CD14-positive monocyte (primary cell): ENCODE results near the gene PLET1. TPM values are rescaled to one million over a fixed set of nuclear protein-coding genes. Genes with fewer than 3 reads are reported as not detected.

Source experiments
- DNase-seq, 3 donors: peaks; one replicate each; pipeline ENCODE4 v3.0.0-alpha.2; 2011 to 2022
- H2AFZ ChIP-seq: 2 replicates; pipeline ENCODE4 v1.6.0; 2012; ENCODE audit warnings: mild to moderate bottlenecking, low read depth, low read length, inconsistent platforms; ENCODE audit not compliant: insufficient read depth, poor library complexity, severe bottlenecking
- H3K27ac ChIP-seq, 2 donors: 1 replicate in 1 of 2; 2 replicates in 1 of 2; pipeline ENCODE4 v1.5.1; 2012 to 2013; ENCODE audit warnings: low read length in 2 of 2, control low read depth in 1 of 2, inconsistent platforms in 1 of 2, low read depth in 1 of 2, mild to moderate bottlenecking in 1 of 2
- H3K27me3 ChIP-seq, 2 donors: one replicate each; pipeline versions ENCODE4 v1.6.0 to v1.6.1; 2011 to 2013; ENCODE audit warnings: low read length in 2 of 2; ENCODE audit not compliant: control insufficient read depth in 2 of 2, insufficient read depth in 2 of 2
- H3K36me3 ChIP-seq, 2 donors: replicated peaks in 1 of 2; 1 replicate in 1 of 2; 2 replicates in 1 of 2; pipeline versions ENCODE4 v1.5.1 to v1.6.1; 2012 to 2013; ENCODE audit warnings: low read length in 2 of 2, control low read depth in 1 of 2, inconsistent platforms in 1 of 2, mild to moderate bottlenecking in 1 of 2; ENCODE audit not compliant: insufficient read depth in 2 of 2, control insufficient read depth in 1 of 2
- H3K4me1 ChIP-seq, 2 donors: 1 replicate in 1 of 2; 2 replicates in 1 of 2; pipeline versions ENCODE4 v1.5.1 to v1.6.1; 2012 to 2013; ENCODE audit warnings: low read length in 2 of 2, control low read depth in 1 of 2, inconsistent platforms in 1 of 2, mild to moderate bottlenecking in 1 of 2, moderate library complexity in 1 of 2; ENCODE audit not compliant: insufficient read depth in 2 of 2, control insufficient read depth in 1 of 2
- H3K4me2 ChIP-seq: replicated peaks from 2 replicates; pipeline ENCODE3; 2012; ENCODE audit warnings: low read length, moderate library complexity, mild to moderate bottlenecking; ENCODE audit not compliant: poor library complexity, severe bottlenecking; ENCODE audit errors: extremely low read depth
- H3K4me3 ChIP-seq, 3 experiments: fragments of 200-600 bp in 1 of 3; sonication (generic) in 1 of 3; replicated peaks in 1 of 3; 1 replicate in 2 of 3; 2 replicates in 1 of 3; pipeline ENCODE4 v1.5.1; 2011 to 2013; ENCODE audit warnings: low read length in 3 of 3, mild to moderate bottlenecking in 3 of 3, control low read depth in 2 of 3, low read depth in 2 of 3, inconsistent platforms in 1 of 3, moderate library complexity in 1 of 3
- H3K79me2 ChIP-seq: 2 replicates; pipeline ENCODE4 v1.6.0; 2012; ENCODE audit warnings: mild to moderate bottlenecking, control low read depth, inconsistent platforms, low read length, moderate library complexity; ENCODE audit not compliant: insufficient read depth
- H3K9ac ChIP-seq: 2 replicates; pipeline ENCODE4 v1.6.0; 2017; ENCODE audit warnings: low read length, mild to moderate bottlenecking; ENCODE audit not compliant: insufficient read depth, poor library complexity, severe bottlenecking
- H3K9me3 ChIP-seq, 2 donors: replicated peaks in 1 of 2; 1 replicate in 1 of 2; 2 replicates in 1 of 2; pipeline versions ENCODE4 v1.5.1 to v1.6.1; 2012 to 2013; ENCODE audit warnings: low read length in 2 of 2, control low read depth in 1 of 2; ENCODE audit not compliant: control insufficient read depth in 1 of 2, insufficient read depth in 1 of 2
- H4K20me1 ChIP-seq: 2 replicates; pipeline ENCODE4 v1.6.0; 2012; ENCODE audit warnings: mild to moderate bottlenecking, low read length, control low read depth, moderate library complexity; ENCODE audit not compliant: insufficient read depth
- H3K27ac Mint-ChIP-seq, 7 donors: one replicate each; pipeline ENCODE4 v1.8.0; 2020; ENCODE audit warnings: mild to moderate bottlenecking in 7 of 7, mixed read lengths in 7 of 7, moderate library complexity in 6 of 7, inconsistent platforms in 2 of 7
- H3K27me3 Mint-ChIP-seq, 3 donors: one replicate each; pipeline ENCODE4 v1.8.0; 2021 to 2022; ENCODE audit warnings: low read depth in 3 of 3, mild to moderate bottlenecking in 3 of 3, mixed read lengths in 3 of 3, moderate library complexity in 3 of 3, inconsistent platforms in 1 of 3
- H3K36me3 Mint-ChIP-seq, 2 donors: one replicate each; pipeline ENCODE4 v1.8.0; 2020; ENCODE audit warnings: mixed read lengths in 2 of 2, inconsistent platforms in 1 of 2, mild to moderate bottlenecking in 1 of 2
- H3K4me1 Mint-ChIP-seq: one replicate; pipeline ENCODE4 v1.8.0; 2020; ENCODE audit warnings: mild to moderate bottlenecking, mixed read lengths
- H3K4me3 Mint-ChIP-seq, 2 donors: one replicate each; pipeline ENCODE4 v1.8.0; 2020; ENCODE audit warnings: mild to moderate bottlenecking in 2 of 2, mixed read lengths in 2 of 2, moderate library complexity in 1 of 2
- H3K9me3 Mint-ChIP-seq, 7 donors: one replicate each; pipeline ENCODE4 v1.8.0; 2020 to 2022; ENCODE audit warnings: mixed read lengths in 7 of 7, mild to moderate bottlenecking in 6 of 7, moderate library complexity in 6 of 7, inconsistent platforms in 2 of 7
- CTCF ChIP-seq: fragments of 200-600 bp; IDR thresholded peaks from one replicate; pipeline ENCODE4 v1.8.0; 2022; ENCODE audit warnings: antibody characterized with exemption, mild to moderate bottlenecking
- WGBS: methylation state at CpG from one replicate; pipeline ENCODE4 v1.1.5; 2013; ENCODE audit warnings: missing lambda C conversion rate; ENCODE audit not compliant: insufficient coverage; 5-methylcytosine and 5-hydroxymethylcytosine counted together
- intact Hi-C, 2 donors: fragments of 100-400 bp; cut with micrococcal nuclease; formaldehyde crosslinking; loops; one replicate each; pipeline versions ENCODE4 v1.15.0 to v1.15.1; 2023
- polyA plus RNA-seq, 3 donors: library from polyadenylated mRNA; depleted of rRNA in 1 of 3; unstranded in 2 of 3; stranded (reverse) in 1 of 3; fragments of 300-500 nt in 2 of 3; fragments of >200 nt in 1 of 3; fragmentation: Illumina TruSeq in 2 of 3; gene quantifications; 1 replicate in 2 of 3; 2 replicates in 1 of 3; pipeline ENCODE4 v1.2.3, GENCODE V29; 2012 to 2021

PLET1 gene
- polyA plus RNA-seq, 3 donors = not detected

- no peaks in the 10 kb centered on the region for H3K79me2 ChIP-seq
- no peak for DNase-seq
- H3K27me3 ChIP-seq = no peaks in the 10 kb centered on the region
- H2AFZ ChIP-seq = no peak overlapping the region
- H3K36me3 ChIP-seq = no peaks in the 10 kb centered on the region
- intact Hi-C loops = no loop called here
- TF ChIP-seq CTCF = no peak
- no peak overlapping the region for H3K4me3 ChIP-seq
- Mint-ChIP-seq H3K27me3 (peaks cover 0 to 2% (median 1%) of the 10 kb centered on the region in 3 donors), H3K4me3 (no peak overlapping the region), H3K36me3 (peaks cover 0 to 3% of the 10 kb centered on the region in 2 donors), H3K4me1 (peaks cover 16% of the 10 kb centered on the region), H3K27ac (no peak overlapping the region), H3K9me3 (peaks cover 3 to 7% (median 5%) of the 10 kb centered on the region in 7 donors)
- no peak overlapping the region for H3K4me2 ChIP-seq
- H3K9me3 ChIP-seq = no peaks in the 10 kb centered on the region
- H3K9ac ChIP-seq = no peak overlapping the region
- no CpG with 5 or more reads among the region's 2 CpGs for WGBS
- peaks cover 11 to 12% of the 10 kb centered on the region in 2 donors for H3K4me1 ChIP-seq
- H4K20me1 ChIP-seq = no peaks in the 10 kb centered on the region
- no peak overlapping the region for H3K27ac ChIP-seq
Observed at GRCh38 chr11:112308651-112309050, 48.0 kb upstream of the PLET1 start.

DNA sequence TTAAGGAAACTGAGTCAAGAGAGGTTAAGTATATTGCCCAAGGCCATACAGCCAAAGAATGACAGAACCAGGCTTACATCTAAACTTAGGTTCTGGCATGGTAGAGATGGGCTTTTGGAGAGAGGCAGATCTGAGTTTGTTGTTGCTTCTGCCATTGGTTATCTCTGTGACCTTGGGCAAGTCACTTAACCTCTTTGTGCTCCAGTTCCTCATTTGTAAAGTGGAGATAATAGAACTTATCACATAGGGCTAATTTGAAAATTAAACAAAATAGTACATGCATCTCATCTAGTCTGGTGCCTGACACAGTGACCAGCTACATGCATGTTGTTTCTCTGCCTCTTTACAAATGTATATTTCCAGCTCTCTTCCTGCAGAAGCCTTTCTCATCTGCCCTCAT is 47.0 kb upstream of the PLET1 start:
- H3K4me1 Mint-ChIP-seq = peaks cover 17% of the 10 kb centered on the region
- peaks cover 0 to 2% (median 1%) of the 10 kb centered on the region in 3 donors for H3K27me3 Mint-ChIP-seq
- intact Hi-C loops = no loop called here
- Histone ChIP-seq H3K27me3 (no peaks in the 10 kb centered on the region), H2AFZ (no peak overlapping the region), H3K9ac (no peak overlapping the region), H3K4me3 (no peak overlapping the region), H4K20me1 (no peaks in the 10 kb centered on the region), H3K79me2 (no peaks in the 10 kb centered on the region), H3K4me1 (peaks cover 11 to 12% of the 10 kb centered on the region in 2 donors), H3K36me3 (no peaks in the 10 kb centered on the region), H3K9me3 (no peaks in the 10 kb centered on the region), H3K27ac (no peak overlapping the region), H3K4me2 (no peak overlapping the region)
- no peak for DNase-seq
- H3K27ac Mint-ChIP-seq = no peak overlapping the region
- H3K4me3 Mint-ChIP-seq = no peak overlapping the region
- H3K9me3 Mint-ChIP-seq = peaks cover 1 to 7% (median 5%) of the 10 kb centered on the region in 7 donors
- peaks cover 0 to 3% of the 10 kb centered on the region in 2 donors for H3K36me3 Mint-ChIP-seq
- no peak for TF ChIP-seq CTCF
